AG08395 (cell line): ENCODE data around the gene GRPEL2.
"Not testable (repeated sequence)": the region's sequence is repeated elsewhere in the genome, so short reads cannot be mapped to it uniquely, and the experiment has no call there.

Source experiments
- DNase-seq: peaks from one replicate; pipeline ENCODE4 v3.0.0; 2012; ENCODE audit warnings: mixed read lengths, low spot score

Gene GRPEL2

GRCh38 chr5:149398747-149399266 lies 53.5 kb downstream of the GRPEL2 start:
- DNase-seq: not testable (repeated sequence)

DNA sequence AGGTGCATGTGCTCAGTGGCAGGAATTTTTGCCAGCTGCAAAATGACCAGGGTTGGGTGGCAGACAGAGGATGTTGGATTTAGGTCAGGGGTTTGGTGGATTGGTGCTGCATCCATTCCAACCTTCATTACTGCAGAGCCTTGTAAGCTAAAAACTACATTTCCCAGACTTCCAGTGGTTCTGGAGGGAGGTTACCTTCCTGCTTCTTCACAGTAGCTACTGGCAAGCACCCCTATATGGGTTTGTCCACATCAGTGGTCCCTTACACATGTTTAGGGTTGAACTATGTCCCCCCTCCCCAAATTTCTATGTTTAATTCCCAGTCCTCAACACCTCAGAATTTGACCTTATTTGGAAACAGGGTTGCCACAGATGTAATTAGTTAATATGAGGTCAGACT lies 54.5 kb downstream of the GRPEL2 start:
- no peak for DNase-seq

DNA sequence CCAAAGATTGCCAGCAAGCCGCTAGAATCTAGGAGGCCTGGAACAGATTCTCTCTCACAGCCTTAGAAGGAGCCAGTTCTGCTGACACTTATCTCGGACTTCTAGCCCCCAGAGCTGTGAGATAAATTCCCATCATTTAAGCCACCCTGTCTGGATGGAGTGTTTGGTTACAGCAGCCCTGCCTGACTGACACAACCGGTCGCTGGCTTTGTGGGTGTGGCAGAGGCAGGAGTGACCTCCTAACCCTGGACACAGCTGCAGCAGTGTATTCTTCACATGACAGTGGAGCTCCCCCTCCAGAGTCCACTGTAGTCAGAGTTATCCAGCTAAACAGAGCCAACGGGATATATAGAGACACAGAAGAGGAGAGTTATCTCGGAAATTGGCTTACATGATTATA lies 55.0 kb downstream of the GRPEL2 start:
- DNase-seq: no peak

DNA sequence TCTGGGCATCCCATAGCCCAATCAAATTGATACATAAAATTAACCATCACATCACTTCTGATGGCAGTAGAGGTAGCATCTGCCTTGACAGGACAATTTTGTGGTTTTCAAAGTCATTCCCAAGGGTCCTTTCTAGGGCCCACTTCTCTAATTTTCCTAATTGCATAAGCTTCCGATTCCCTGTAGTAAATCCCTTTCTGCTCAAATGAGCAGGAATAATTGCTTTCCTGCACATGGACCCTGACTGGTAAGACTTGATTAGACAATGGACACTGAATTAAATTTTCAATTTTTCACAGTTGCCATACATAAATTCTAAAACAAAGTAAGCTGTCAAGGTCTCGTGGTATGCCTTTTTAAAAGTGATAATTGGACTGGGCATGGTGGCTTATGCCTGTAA lies 55.8 kb downstream of the GRPEL2 start:
- DNase-seq: no peak

DNA sequence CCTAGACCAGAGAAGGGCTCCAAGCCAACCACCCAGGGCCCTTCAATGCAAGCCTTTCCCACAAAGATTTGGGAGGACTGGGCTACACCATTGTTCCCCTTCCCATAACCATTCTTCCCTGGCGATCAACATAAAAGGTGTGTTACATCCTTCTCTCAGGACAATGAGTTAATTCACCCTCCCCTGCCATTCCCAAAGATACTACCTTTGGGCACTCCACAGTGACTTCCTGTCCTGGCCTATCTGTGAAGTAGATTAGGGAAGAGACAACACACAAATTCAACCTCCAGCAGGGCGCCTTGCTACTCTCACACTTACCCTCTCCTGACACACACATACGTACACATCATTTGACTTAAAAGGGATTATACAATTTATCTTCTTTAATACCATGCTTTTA lies 57.0 kb downstream of the GRPEL2 start:
- no peak for DNase-seq
